Gastrocnemius medialis (tissue), 4 donors: ENCODE measurements around the gene ARID5B. TPM values are rescaled to one million over a fixed set of nuclear protein-coding genes. Genes with fewer than 3 reads are reported as not detected.

ENCODE experiments used
- ATAC-seq, 2 donors: fragments of 150-250 bp; one replicate each; pipeline ENCODE4 v1.9.1; 2016
- DNase-seq, 2 donors: peaks; one replicate each; pipeline ENCODE4 v3.0.0-alpha.2; 2019
- H3K27ac ChIP-seq, 4 donors: fragments of 200-600 bp; sonication (generic); 1 replicate in 1 of 4; 2 replicates in 3 of 4; pipeline ENCODE4 v1.5.1; 2016 to 2018; ENCODE audit warnings: mild to moderate bottlenecking in 2 of 4, moderate library complexity in 1 of 4
- H3K27me3 ChIP-seq, 3 donors: fragments of 200-600 bp; sonication (generic) in 2 of 3; 1 replicate in 1 of 3; 2 replicates in 2 of 3; pipeline versions ENCODE4 v1.5.1 to v1.6.0; 2016 to 2019; ENCODE audit warnings: mild to moderate bottlenecking in 1 of 3, moderate library complexity in 1 of 3
- H3K36me3 ChIP-seq, 2 donors: fragments of 200-600 bp; sonication (generic) in 1 of 2; one replicate each; pipeline ENCODE4 v1.5.1; 2017 to 2018
- H3K4me1 ChIP-seq, 2 donors: fragments of 200-600 bp; sonication (generic) in 1 of 2; one replicate each; pipeline ENCODE4 v1.5.1; 2016 to 2017; ENCODE audit warnings: mild to moderate bottlenecking in 2 of 2
- H3K4me3 ChIP-seq, 4 donors: fragments of 200-600 bp; sonication (generic) in 3 of 4; 1 replicate in 1 of 4; 2 replicates in 3 of 4; pipeline ENCODE4 v1.5.1; 2016 to 2019; ENCODE audit warnings: mild to moderate bottlenecking in 2 of 4
- H3K9me3 ChIP-seq, 3 donors: fragments of 200-600 bp; sonication (generic) in 2 of 3; 1 replicate in 1 of 3; 2 replicates in 2 of 3; pipeline ENCODE4 v1.5.1; 2016 to 2019
- POLR2A ChIP-seq, 2 donors: fragments of 450-650 bp; IDR thresholded peaks; one replicate each; pipeline ENCODE4 v1.6.1; 2017; ENCODE audit warnings: antibody characterized with exemption in 2 of 2, mild to moderate bottlenecking in 2 of 2, moderate library complexity in 2 of 2
- in situ Hi-C, 4 donors: fragments of 200-750 bp; cut with MboI; loops; one replicate each; pipeline versions ENCODE4 v1.15.0 to v1.8.0; 2017; ENCODE audit warnings: low sequenced_read_pairs in 4 of 4
- intact Hi-C: fragments of 100-400 bp; cut with DNase I; formaldehyde crosslinking; loops from one replicate; pipeline ENCODE4 v1.15.1; 2023; ENCODE audit warnings: low total_unique reads
- total RNA-seq, 4 donors: library from RNA; depleted of rRNA; stranded (reverse); fragments of >200 nt; gene quantifications; one replicate each; pipeline versions ENCODE4 v1.1.0 to v1.2.3, GENCODE V29; 2016
- TF ChIP-seq, protein P1 (sequence below), 5 experiments: fragments of 450-650 bp in 3 of 5; fragments of 200-600 bp in 2 of 5; sonication (generic) in 2 of 5; IDR thresholded peaks in 4 of 5; conservative IDR thresholded peaks in 1 of 5; 1 replicate in 4 of 5; 2 replicates in 1 of 5; pipeline ENCODE4 v1.5.1; 2016 to 2019; ENCODE audit warnings: antibody characterized with exemption in 5 of 5, mild to moderate bottlenecking in 3 of 5, moderate library complexity in 3 of 5

The ARID5B gene
- total RNA-seq, 4 donors from 2014 or later = 156 to 512 (median 263) TPM

DNA sequence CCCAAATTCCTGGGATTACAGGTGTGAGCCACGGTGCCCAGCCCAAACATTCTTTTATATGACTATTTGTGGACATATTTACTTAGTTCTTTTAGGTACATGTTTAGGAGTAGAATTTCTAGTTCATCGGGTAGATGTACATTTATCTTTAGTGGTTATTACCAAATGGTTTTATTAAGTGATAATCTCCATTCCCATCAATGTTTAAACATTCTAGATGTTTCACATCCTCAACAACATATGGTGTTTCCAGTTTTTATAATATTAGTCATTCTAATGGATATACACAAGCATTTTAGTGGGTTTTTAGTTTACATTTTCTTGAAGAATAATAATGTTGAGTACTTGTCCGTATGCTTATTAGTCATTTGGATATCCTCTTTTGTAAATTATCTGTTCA lies 235.4 kb downstream of the ARID5B start:
- intact Hi-C loops (no loop called here), in situ Hi-C loops (no loop called here)
- Histone ChIP-seq H3K36me3 (no peaks in the 10 kb centered on the region), H3K27me3 (no peaks in the 10 kb centered on the region), H3K4me1 (no peaks in the 10 kb centered on the region), H3K4me3 (no peak overlapping the region), H3K9me3 (no peaks in the 10 kb centered on the region), H3K27ac (no peak overlapping the region)
- DNase-seq (no peak), ATAC-seq (no peak)
- TF ChIP-seq, protein P1, sequence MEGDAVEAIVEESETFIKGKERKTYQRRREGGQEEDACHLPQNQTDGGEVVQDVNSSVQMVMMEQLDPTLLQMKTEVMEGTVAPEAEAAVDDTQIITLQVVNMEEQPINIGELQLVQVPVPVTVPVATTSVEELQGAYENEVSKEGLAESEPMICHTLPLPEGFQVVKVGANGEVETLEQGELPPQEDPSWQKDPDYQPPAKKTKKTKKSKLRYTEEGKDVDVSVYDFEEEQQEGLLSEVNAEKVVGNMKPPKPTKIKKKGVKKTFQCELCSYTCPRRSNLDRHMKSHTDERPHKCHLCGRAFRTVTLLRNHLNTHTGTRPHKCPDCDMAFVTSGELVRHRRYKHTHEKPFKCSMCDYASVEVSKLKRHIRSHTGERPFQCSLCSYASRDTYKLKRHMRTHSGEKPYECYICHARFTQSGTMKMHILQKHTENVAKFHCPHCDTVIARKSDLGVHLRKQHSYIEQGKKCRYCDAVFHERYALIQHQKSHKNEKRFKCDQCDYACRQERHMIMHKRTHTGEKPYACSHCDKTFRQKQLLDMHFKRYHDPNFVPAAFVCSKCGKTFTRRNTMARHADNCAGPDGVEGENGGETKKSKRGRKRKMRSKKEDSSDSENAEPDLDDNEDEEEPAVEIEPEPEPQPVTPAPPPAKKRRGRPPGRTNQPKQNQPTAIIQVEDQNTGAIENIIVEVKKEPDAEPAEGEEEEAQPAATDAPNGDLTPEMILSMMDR (IDR thresholded peaks at IDR 0.05 in 4 of 5, conservative IDR thresholded peaks at IDR 0.05 in 1 of 5) = no peak
- TF ChIP-seq POLR2A (IDR thresholded peaks at IDR 0.05) = no peak

Other genes with a start within 250 kb of the ARID5B start
- not detected for gene CABCOCO1, start 238.8 kb upstream of the ARID5B start, total RNA-seq